AG09319 (cell line): ENCODE results near the gene PPP1R12B.

Source experiments
- DNase-seq: peaks from one replicate; pipeline ENCODE4 v3.0.0-alpha.2; 2010; ENCODE audit warnings: low read depth; ENCODE audit errors: extremely low read depth
- CTCF ChIP-seq: IDR thresholded peaks from 2 replicates; pipeline ENCODE4 v1.5.1; 2011; ENCODE audit warnings: low read depth, mild to moderate bottlenecking, inconsistent platforms, low read length, moderate library complexity

The PPP1R12B gene

DNA sequence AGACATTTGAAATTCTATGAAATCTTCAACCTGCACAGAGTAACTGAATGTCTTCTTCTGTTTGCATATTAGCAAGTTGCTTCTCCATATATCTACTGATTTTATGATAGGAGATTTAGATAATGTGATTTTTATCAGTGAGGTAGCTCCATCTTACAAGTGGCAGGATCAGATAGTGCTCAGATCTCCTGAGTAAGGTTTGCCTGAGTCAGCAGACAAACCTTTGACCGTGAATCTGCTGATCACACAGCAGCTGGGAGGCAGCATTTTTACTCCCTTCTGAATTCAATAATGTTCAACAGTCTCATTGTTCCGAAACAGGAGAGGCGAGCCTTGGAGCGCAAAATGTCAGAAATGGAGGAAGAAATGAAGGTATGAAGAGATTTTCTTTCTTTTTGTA is 220.3 kb downstream of the PPP1R12B start:
- no peak for TF ChIP-seq CTCF

GRCh38 chr1:202569393-202570322 is 221.2 kb downstream of the PPP1R12B start:
- no peak for DNase-seq

More for the DNA sequence above, 220.3 kb downstream of the PPP1R12B start:
- no peak for DNase-seq

DNA sequence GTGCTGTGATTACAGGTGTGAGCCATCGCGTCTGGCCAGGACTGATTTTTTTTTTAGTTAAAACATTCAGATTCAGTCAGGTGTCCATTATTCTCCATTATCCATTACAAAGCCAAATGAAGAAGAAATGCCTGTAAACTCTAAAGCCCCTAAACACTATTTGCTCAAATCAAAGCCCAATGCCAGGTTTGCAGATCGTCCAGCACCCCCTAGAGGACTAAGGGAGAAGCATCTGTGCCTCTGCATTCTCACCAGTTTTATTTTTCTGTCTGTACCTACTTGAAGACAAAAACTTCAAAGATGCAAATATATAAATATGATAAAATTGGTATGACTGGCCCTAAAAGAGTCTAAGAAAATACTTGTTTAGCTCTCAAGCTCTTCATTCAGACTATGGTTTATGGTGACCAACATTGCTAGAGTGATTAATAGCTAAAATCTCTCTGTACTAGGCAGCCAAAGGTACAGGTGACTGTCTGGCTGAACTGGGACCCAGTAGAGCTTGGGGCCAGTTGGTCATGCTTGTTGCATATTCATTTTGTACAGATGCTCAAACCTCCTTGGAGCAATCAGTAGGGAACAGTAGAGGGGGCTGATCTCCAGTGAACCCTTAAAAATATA is 223.3 kb downstream of the PPP1R12B start:
- no peak for DNase-seq
- TF ChIP-seq CTCF = peak; percentile 65

More at GRCh38 chr1:202569393-202570322, 221.2 kb downstream of the PPP1R12B start:
- no peak for TF ChIP-seq CTCF

DNA sequence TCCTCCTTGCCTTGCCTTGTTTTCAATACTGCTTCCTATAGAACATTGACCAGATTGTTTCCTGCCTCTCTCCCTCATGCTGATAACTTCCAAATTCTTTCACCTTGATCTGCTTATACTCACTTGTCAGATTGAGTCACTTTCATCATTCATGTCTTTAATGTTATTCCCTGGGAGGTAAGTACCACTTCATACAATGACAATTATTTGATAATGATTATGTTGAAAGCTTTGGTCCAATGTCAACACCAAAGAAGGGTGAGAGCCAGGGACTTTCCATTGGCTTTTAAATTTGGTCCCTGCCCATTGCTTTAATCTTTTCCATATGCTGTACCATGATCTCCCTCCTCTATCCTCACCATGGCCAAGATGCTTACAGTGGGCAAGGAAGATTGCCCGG is 224.4 kb downstream of the PPP1R12B start:
- no peak for TF ChIP-seq CTCF
- no peak for DNase-seq

GRCh38 chr1:202575918-202576653 is 227.6 kb downstream of the PPP1R12B start:
- DNase-seq = no peak
- no peak for TF ChIP-seq CTCF

- TF ChIP-seq CTCF = no peak
- peak; percentile 86 for DNase-seq
Observed at GRCh38 chr1:202576816-202577215, 228.3 kb downstream of the PPP1R12B start.

GRCh38 chr1:202577381-202577780 is 228.9 kb downstream of the PPP1R12B start:
- DNase-seq = no peak
- TF ChIP-seq CTCF = no peak
